ENCODE measurements around the gene CCBE1. TPM values are rescaled to one million over a fixed set of nuclear protein-coding genes. Genes with fewer than 3 reads are reported as not detected.

Gene CCBE1
- total and polyA plus RNA-seq, 5 experiments from 2014 or later: 0.36 TPM; not detected in 4

- Mint-ChIP-seq H3K9me3 (peaks cover 0 to 3% (median 0%) of the 10 kb centered on the region in 9 donors), H3K27me3 (peaks cover 0 to 18% (median 3%) of the 10 kb centered on the region in 5 donors), H3K36me3 (no peaks in the 10 kb centered on the region), H3K4me1 (peaks cover 0 to 6% (median 0%) of the 10 kb centered on the region in 4 donors), H3K27ac (no peak overlapping the region), H3K4me3 (no peak overlapping the region)
- no peak for DNase-seq
- ATAC-seq: no peak
- POLR2A ChIA-PET: no interaction called here
Measured at GRCh38 chr18:59564561-59564960, 132.7 kb downstream of the CCBE1 start.

GRCh38 chr18:59563176-59563785 is 133.9 kb downstream of the CCBE1 start:
- ATAC-seq: no peak
- Mint-ChIP-seq H3K36me3 (no peaks in the 10 kb centered on the region), H3K4me1 (no peaks in the 10 kb centered on the region), H3K27me3 (peaks cover 0 to 14% (median 5%) of the 10 kb centered on the region in 5 donors), H3K9me3 (peaks cover 0 to 2% (median 0%) of the 10 kb centered on the region in 9 donors), H3K4me3 (no peak overlapping the region), H3K27ac (no peak overlapping the region)
- DNase-seq: no peak
- POLR2A ChIA-PET: no interaction called here

- H3K27me3 Mint-ChIP-seq: peaks cover 0 to 14% (median 5%) of the 10 kb centered on the region in 5 donors
- peaks cover 0 to 2% (median 0%) of the 10 kb centered on the region in 3 donors for H3K36me3 Mint-ChIP-seq
- no peak overlapping the region for H3K27ac Mint-ChIP-seq
- H3K4me3 Mint-ChIP-seq: no peak overlapping the region
- ATAC-seq: no peak
- DNase-seq: no peak
- peaks cover 0 to 7% (median 0%) of the 10 kb centered on the region in 9 donors for H3K9me3 Mint-ChIP-seq
- POLR2A ChIA-PET: no interaction called here
- H3K4me1 Mint-ChIP-seq: no peaks in the 10 kb centered on the region
Measured at GRCh38 chr18:59562751-59563150, 134.5 kb downstream of the CCBE1 start.

- POLR2A ChIA-PET: no interaction called here
- ATAC-seq (no peak), DNase-seq (no peak)
- H3K36me3 Mint-ChIP-seq: peaks cover 0 to 4% (median 0%) of the 10 kb centered on the region in 3 donors
- peaks cover 0 to 14% (median 5%) of the 10 kb centered on the region in 5 donors for H3K27me3 Mint-ChIP-seq
- no peak overlapping the region for H3K4me3 Mint-ChIP-seq
- H3K27ac Mint-ChIP-seq: no peak overlapping the region
- H3K4me1 Mint-ChIP-seq: no peaks in the 10 kb centered on the region
- H3K9me3 Mint-ChIP-seq: peaks cover 0 to 11% (median 0%) of the 10 kb centered on the region in 9 donors
Measured at GRCh38 chr18:59561612-59562011, 135.6 kb downstream of the CCBE1 start.

GRCh38 chr18:59560556-59560955 is 136.7 kb downstream of the CCBE1 start:
- ATAC-seq (no peak), DNase-seq (no peak)
- peaks cover 0 to 4% (median 0%) of the 10 kb centered on the region in 3 donors for H3K36me3 Mint-ChIP-seq
- POLR2A ChIA-PET: no interaction called here
- peaks cover 0 to 14% (median 5%) of the 10 kb centered on the region in 5 donors for H3K27me3 Mint-ChIP-seq
- H3K4me1 Mint-ChIP-seq: no peaks in the 10 kb centered on the region
- H3K4me3 Mint-ChIP-seq: no peak overlapping the region
- peaks cover 0 to 11% (median 3%) of the 10 kb centered on the region in 9 donors for H3K9me3 Mint-ChIP-seq
- H3K27ac Mint-ChIP-seq: no peak overlapping the region

- Mint-ChIP-seq H3K36me3 (peaks cover 0 to 4% (median 0%) of the 10 kb centered on the region in 3 donors), H3K27ac (no peak overlapping the region), H3K27me3 (peaks cover 0 to 8% (median 5%) of the 10 kb centered on the region in 5 donors), H3K9me3 (peaks cover 0 to 11% (median 3%) of the 10 kb centered on the region in 9 donors), H3K4me3 (no peak overlapping the region), H3K4me1 (no peaks in the 10 kb centered on the region)
- POLR2A ChIA-PET: no interaction called here
- ATAC-seq (no peak), DNase-seq (no peak)
Measured at GRCh38 chr18:59559528-59559927, 137.7 kb downstream of the CCBE1 start.

- DNase-seq: no peak
- Mint-ChIP-seq H3K4me3 (no peak overlapping the region), H3K4me1 (no peaks in the 10 kb centered on the region), H3K27ac (no peak overlapping the region), H3K9me3 (peaks cover 0 to 11% (median 3%) of the 10 kb centered on the region in 9 donors), H3K27me3 (peaks cover 0 to 7% (median 4%) of the 10 kb centered on the region in 5 donors), H3K36me3 (peaks cover 0 to 4% (median 0%) of the 10 kb centered on the region in 3 donors)
- POLR2A ChIA-PET: no interaction called here
- no peak for ATAC-seq
Measured at GRCh38 chr18:59555995-59556659, 141.1 kb downstream of the CCBE1 start.

- Mint-ChIP-seq H3K27me3 (peaks cover 0 to 5% (median 1%) of the 10 kb centered on the region in 5 donors), H3K36me3 (peaks cover 0 to 4% (median 0%) of the 10 kb centered on the region in 3 donors), H3K9me3 (peaks cover 0 to 11% (median 3%) of the 10 kb centered on the region in 9 donors), H3K27ac (no peak overlapping the region), H3K4me1 (no peaks in the 10 kb centered on the region), H3K4me3 (no peak overlapping the region)
- POLR2A ChIA-PET: no interaction called here
- ATAC-seq: no peak
- no peak for DNase-seq
Measured at GRCh38 chr18:59554796-59555335, 142.4 kb downstream of the CCBE1 start.

- DNase-seq (no peak), ATAC-seq (no peak)
- POLR2A ChIA-PET: no interaction called here
- H3K27me3 Mint-ChIP-seq: peaks cover 0 to 1% (median 0%) of the 10 kb centered on the region in 5 donors
- H3K4me3 Mint-ChIP-seq: no peak overlapping the region
- peaks cover 0 to 4% (median 0%) of the 10 kb centered on the region in 3 donors for H3K36me3 Mint-ChIP-seq
- no peak overlapping the region for H3K27ac Mint-ChIP-seq
- no peaks in the 10 kb centered on the region for H3K4me1 Mint-ChIP-seq
- H3K9me3 Mint-ChIP-seq: peaks cover 0 to 11% (median 3%) of the 10 kb centered on the region in 9 donors
Measured at GRCh38 chr18:59553273-59553870, 143.9 kb downstream of the CCBE1 start.

- DNase-seq (no peak), ATAC-seq (no peak)
- POLR2A ChIA-PET: no interaction called here
- Mint-ChIP-seq H3K27ac (no peak overlapping the region), H3K36me3 (no peaks in the 10 kb centered on the region), H3K4me3 (no peak overlapping the region), H3K27me3 (peaks cover 0 to 14% (median 5%) of the 10 kb centered on the region in 5 donors), H3K9me3 (peaks cover 0 to 3% (median 0%) of the 10 kb centered on the region in 9 donors), H3K4me1 (no peaks in the 10 kb centered on the region)
Measured at GRCh38 chr18:59551902-59552635, 145.2 kb downstream of the CCBE1 start.

GRCh38 chr18:59550174-59550516 is 147.1 kb downstream of the CCBE1 start:
- Mint-ChIP-seq H3K4me1 (no peaks in the 10 kb centered on the region), H3K4me3 (no peak overlapping the region), H3K27ac (no peak overlapping the region), H3K36me3 (no peaks in the 10 kb centered on the region), H3K27me3 (peaks cover 0 to 20% (median 8%) of the 10 kb centered on the region in 5 donors), H3K9me3 (peaks cover 0 to 3% (median 0%) of the 10 kb centered on the region in 9 donors)
- no peak for ATAC-seq
- DNase-seq: no peak
- POLR2A ChIA-PET: no interaction called here

- H3K4me3 Mint-ChIP-seq: no peak overlapping the region
- no peaks in the 10 kb centered on the region for H3K4me1 Mint-ChIP-seq
- ATAC-seq: no peak
- H3K9me3 Mint-ChIP-seq: peaks cover 0 to 3% (median 0%) of the 10 kb centered on the region in 9 donors
- DNase-seq: no peak
- no peak overlapping the region for H3K27ac Mint-ChIP-seq
- POLR2A ChIA-PET: no interaction called here
- H3K27me3 Mint-ChIP-seq: peaks cover 0 to 20% (median 8%) of the 10 kb centered on the region in 5 donors
- H3K36me3 Mint-ChIP-seq: no peaks in the 10 kb centered on the region
Measured at GRCh38 chr18:59549503-59550173, 147.6 kb downstream of the CCBE1 start.

All from naive thymus-derived CD8-positive, alpha-beta T cell (primary cell).